Measurements from ENCODE around the gene AGTPBP1.
"Not testable (repeated sequence)": the region's sequence is repeated elsewhere in the genome, so short reads cannot be mapped to it uniquely, and the experiment has no call there.

- TF ChIP-seq POLR2A, CTCF (IDR thresholded peaks at IDR 0.05): not testable (repeated sequence)
Measured at GRCh38 chr9:85572917-85573316, 168.8 kb downstream of the AGTPBP1 start.
